PFSK-1 (cell line): ENCODE data around the gene ZCCHC14.

Experiments used
- POLR2AphosphoS5 ChIP-seq: IDR thresholded peaks from 2 replicates; pipeline ENCODE4 v1.6.1; 2012; ENCODE audit warnings: low read depth, mild to moderate bottlenecking, control low read depth, low read length, moderate library complexity
- SIN3A ChIP-seq: IDR thresholded peaks from 2 replicates; pipeline ENCODE4 v1.6.1; 2012; ENCODE audit warnings: mild to moderate bottlenecking, low read length, moderate library complexity, borderline replicate concordance; ENCODE audit not compliant: insufficient read depth
- TAF1 ChIP-seq: IDR thresholded peaks from 2 replicates; pipeline ENCODE4 v1.6.1; 2012; ENCODE audit warnings: low read length, control low read depth, borderline replicate concordance; ENCODE audit not compliant: insufficient read depth
- TF ChIP-seq, protein P1 (sequence below), 2 experiments: IDR thresholded peaks; 2 replicates each; pipeline versions ENCODE4 v1.6.1 to v1.8.0; 2011 to 2012; ENCODE audit warnings: low read depth in 2 of 2, low read length in 2 of 2, control low read depth in 1 of 2, inconsistent platforms in 1 of 2, mild to moderate bottlenecking in 1 of 2, moderate library complexity in 1 of 2; ENCODE audit not compliant: insufficient read depth in 1 of 2

DNA sequence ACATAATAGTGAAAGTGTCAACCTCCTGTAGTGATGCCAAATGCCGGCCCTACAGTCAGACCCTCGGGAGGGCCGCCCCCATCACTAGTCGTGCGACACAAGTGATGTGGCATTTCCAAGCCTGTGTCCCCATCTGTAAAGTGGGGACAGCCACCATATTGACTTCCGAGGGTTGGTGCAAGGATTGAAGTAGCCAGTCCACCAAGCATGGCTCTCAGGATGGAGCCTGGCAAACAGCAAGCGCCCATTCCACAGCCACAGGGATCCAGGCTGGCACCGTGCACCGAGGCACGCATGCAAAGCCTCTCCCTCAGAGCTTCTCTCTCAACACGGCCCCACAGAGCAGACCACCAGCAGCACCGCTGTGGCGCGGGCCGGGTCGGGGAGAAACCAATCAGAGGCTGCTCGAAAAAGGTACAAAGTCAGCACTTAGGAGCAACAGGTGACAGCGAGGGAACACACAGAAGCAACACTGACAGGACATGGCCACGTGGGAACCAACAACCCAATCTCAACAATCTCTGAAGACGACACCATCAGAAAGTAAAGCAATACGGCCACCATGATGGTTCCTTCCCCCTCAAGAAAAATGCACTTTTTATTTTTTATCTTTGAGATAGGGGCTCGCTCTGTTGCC is 20.6 kb downstream of the ZCCHC14 start:
- TF ChIP-seq, protein P1, sequence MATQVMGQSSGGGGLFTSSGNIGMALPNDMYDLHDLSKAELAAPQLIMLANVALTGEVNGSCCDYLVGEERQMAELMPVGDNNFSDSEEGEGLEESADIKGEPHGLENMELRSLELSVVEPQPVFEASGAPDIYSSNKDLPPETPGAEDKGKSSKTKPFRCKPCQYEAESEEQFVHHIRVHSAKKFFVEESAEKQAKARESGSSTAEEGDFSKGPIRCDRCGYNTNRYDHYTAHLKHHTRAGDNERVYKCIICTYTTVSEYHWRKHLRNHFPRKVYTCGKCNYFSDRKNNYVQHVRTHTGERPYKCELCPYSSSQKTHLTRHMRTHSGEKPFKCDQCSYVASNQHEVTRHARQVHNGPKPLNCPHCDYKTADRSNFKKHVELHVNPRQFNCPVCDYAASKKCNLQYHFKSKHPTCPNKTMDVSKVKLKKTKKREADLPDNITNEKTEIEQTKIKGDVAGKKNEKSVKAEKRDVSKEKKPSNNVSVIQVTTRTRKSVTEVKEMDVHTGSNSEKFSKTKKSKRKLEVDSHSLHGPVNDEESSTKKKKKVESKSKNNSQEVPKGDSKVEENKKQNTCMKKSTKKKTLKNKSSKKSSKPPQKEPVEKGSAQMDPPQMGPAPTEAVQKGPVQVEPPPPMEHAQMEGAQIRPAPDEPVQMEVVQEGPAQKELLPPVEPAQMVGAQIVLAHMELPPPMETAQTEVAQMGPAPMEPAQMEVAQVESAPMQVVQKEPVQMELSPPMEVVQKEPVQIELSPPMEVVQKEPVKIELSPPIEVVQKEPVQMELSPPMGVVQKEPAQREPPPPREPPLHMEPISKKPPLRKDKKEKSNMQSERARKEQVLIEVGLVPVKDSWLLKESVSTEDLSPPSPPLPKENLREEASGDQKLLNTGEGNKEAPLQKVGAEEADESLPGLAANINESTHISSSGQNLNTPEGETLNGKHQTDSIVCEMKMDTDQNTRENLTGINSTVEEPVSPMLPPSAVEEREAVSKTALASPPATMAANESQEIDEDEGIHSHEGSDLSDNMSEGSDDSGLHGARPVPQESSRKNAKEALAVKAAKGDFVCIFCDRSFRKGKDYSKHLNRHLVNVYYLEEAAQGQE (IDR thresholded peaks at IDR 0.05; ENCODE audit: insufficient read depth in 1 of 2, low read depth in 2 of 2, low read length in 2 of 2) = no peak
- TF ChIP-seq POLR2AphosphoS5 = no peak
- TF ChIP-seq TAF1 = no peak
- TF ChIP-seq SIN3A = no peak
